Astrocyte (in vitro differentiated cells and primary cell): ENCODE data around the gene MYH10. TPM values are rescaled to one million over a fixed set of nuclear protein-coding genes. Genes with fewer than 3 reads are reported as not detected.
A peak's percentile ranks its signal among the peaks of the same experiment; 100 is the strongest.

Source experiments
- DNase-seq: peaks from one replicate; pipeline ENCODE4 v3.0.0-alpha.2; 2010; ENCODE audit warnings: low read depth
- FAIRE-seq: peaks from 2 replicates; lab custom pipeline; 2011; peaks lifted over from hg19 to GRCh38; lab: Jason Lieb, UNC
- H2AFZ ChIP-seq: 2 replicates; pipeline ENCODE4 v1.6.0; 2012; ENCODE audit warnings: low read depth, low read length, inconsistent platforms
- H3K27ac ChIP-seq: 2 replicates; pipeline ENCODE4 v1.5.1; 2011; ENCODE audit warnings: low read depth, low read length, inconsistent platforms
- H3K27me3 ChIP-seq: 2 replicates; pipeline ENCODE4 v1.6.0; 2011; ENCODE audit warnings: low read length, inconsistent platforms; ENCODE audit not compliant: insufficient read depth
- H3K36me3 ChIP-seq: 2 replicates; pipeline ENCODE4 v1.5.1; 2011; ENCODE audit warnings: low read length, inconsistent platforms; ENCODE audit not compliant: insufficient read depth
- H3K4me1 ChIP-seq: 2 replicates; pipeline ENCODE4 v1.5.1; 2011; ENCODE audit warnings: low read length, inconsistent platforms; ENCODE audit not compliant: insufficient read depth
- H3K4me2 ChIP-seq: 2 replicates; pipeline ENCODE4 v1.6.0; 2012; ENCODE audit warnings: low read length, inconsistent platforms
- H3K4me3 ChIP-seq: 2 replicates; pipeline ENCODE4 v1.5.1; 2011; ENCODE audit warnings: low read depth, mild to moderate bottlenecking, low read length, inconsistent platforms; ENCODE audit not compliant: insufficient read depth
- H3K79me2 ChIP-seq: 2 replicates; pipeline ENCODE4 v1.6.0; 2012; ENCODE audit warnings: mild to moderate bottlenecking, low read length, inconsistent platforms; ENCODE audit not compliant: insufficient read depth
- H3K9ac ChIP-seq: 2 replicates; pipeline ENCODE4 v1.6.0; 2012; ENCODE audit warnings: mild to moderate bottlenecking, low read length, inconsistent platforms
- H3K9me3 ChIP-seq: 2 replicates; pipeline ENCODE4 v1.5.1; 2012; ENCODE audit warnings: low read depth, mild to moderate bottlenecking, low read length, inconsistent platforms; ENCODE audit not compliant: insufficient read depth
- H4K20me1 ChIP-seq: 2 replicates; pipeline ENCODE4 v1.6.0; 2012; ENCODE audit warnings: low read length, inconsistent platforms; ENCODE audit not compliant: insufficient read depth
- H3K27ac Mint-ChIP-seq: one replicate; pipeline ENCODE4 v1.8.0; 2021; ENCODE audit warnings: mild to moderate bottlenecking, mixed read lengths; ENCODE audit not compliant: unreplicated experiment
- H3K27me3 Mint-ChIP-seq: one replicate; pipeline ENCODE4 v1.8.0; 2021; ENCODE audit warnings: low read depth, mixed read lengths; ENCODE audit not compliant: unreplicated experiment
- H3K36me3 Mint-ChIP-seq: one replicate; pipeline ENCODE4 v1.8.0; 2021; ENCODE audit warnings: low read depth, mixed read lengths; ENCODE audit not compliant: unreplicated experiment
- H3K4me1 Mint-ChIP-seq: one replicate; pipeline ENCODE4 v1.8.0; 2021; ENCODE audit warnings: low read depth, mixed read lengths; ENCODE audit not compliant: unreplicated experiment
- H3K4me3 Mint-ChIP-seq: one replicate; pipeline ENCODE4 v1.8.0; 2021; ENCODE audit warnings: mild to moderate bottlenecking, moderate library complexity, mixed read lengths; ENCODE audit not compliant: unreplicated experiment
- H3K9me3 Mint-ChIP-seq: one replicate; pipeline ENCODE4 v1.8.0; 2021; ENCODE audit warnings: mild to moderate bottlenecking, mixed read lengths; ENCODE audit not compliant: unreplicated experiment
- EZH2 ChIP-seq: IDR thresholded peaks from 2 replicates; pipeline ENCODE4 v1.6.1; 2012; ENCODE audit warnings: mild to moderate bottlenecking, low read length, inconsistent platforms; ENCODE audit not compliant: insufficient read depth
- total RNA-seq: library from RNA; stranded (reverse); gene quantifications from 2 replicates; pipeline ENCODE4 v1.2.1, GENCODE V29; 2021
- TF ChIP-seq, protein P1 (sequence below): IDR thresholded peaks from 2 replicates; pipeline ENCODE4 v1.5.1; 2011; ENCODE audit warnings: low read depth, mild to moderate bottlenecking, inconsistent platforms, low read length, moderate library complexity; ENCODE audit not compliant: insufficient read depth

The MYH10 gene
- total RNA-seq, 1 donor from 2014 or later, result 150 TPM

DNA sequence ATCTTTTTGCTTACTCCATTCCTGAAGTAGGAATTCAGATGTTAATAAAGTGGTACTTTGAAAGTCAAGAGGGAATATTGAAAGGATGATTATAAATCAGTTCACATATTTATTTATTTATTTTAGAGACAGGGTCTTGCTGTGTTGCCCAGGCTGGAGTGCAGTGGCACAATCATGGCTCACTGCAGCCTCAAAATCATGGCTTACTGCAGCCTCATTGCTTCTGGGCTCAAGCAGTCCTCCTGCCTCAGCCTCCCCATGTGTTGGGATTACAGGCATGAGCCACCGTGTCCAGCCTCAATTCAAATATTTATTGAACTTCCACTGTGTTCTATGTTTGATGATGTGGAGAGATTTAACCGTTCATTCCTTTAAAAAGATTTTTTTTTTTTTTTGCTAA is 188.2 kb downstream of the MYH10 start:
- peaks cover 26% of the 10 kb centered on the region for H3K4me1 Mint-ChIP-seq
- no peak overlapping the region for H3K4me2 ChIP-seq
- no peaks in the 10 kb centered on the region for H3K4me1 ChIP-seq
- H3K4me3 ChIP-seq, result no peak overlapping the region
- no peak overlapping the region for H3K27ac Mint-ChIP-seq
- no peak overlapping the region for H3K27ac ChIP-seq
- H3K27me3 Mint-ChIP-seq, result no peaks in the 10 kb centered on the region
- no peaks in the 10 kb centered on the region for H3K9me3 Mint-ChIP-seq
- H3K36me3 Mint-ChIP-seq, result peaks cover 5% of the 10 kb centered on the region
- TF ChIP-seq EZH2, result no peak
- TF ChIP-seq, protein P1, sequence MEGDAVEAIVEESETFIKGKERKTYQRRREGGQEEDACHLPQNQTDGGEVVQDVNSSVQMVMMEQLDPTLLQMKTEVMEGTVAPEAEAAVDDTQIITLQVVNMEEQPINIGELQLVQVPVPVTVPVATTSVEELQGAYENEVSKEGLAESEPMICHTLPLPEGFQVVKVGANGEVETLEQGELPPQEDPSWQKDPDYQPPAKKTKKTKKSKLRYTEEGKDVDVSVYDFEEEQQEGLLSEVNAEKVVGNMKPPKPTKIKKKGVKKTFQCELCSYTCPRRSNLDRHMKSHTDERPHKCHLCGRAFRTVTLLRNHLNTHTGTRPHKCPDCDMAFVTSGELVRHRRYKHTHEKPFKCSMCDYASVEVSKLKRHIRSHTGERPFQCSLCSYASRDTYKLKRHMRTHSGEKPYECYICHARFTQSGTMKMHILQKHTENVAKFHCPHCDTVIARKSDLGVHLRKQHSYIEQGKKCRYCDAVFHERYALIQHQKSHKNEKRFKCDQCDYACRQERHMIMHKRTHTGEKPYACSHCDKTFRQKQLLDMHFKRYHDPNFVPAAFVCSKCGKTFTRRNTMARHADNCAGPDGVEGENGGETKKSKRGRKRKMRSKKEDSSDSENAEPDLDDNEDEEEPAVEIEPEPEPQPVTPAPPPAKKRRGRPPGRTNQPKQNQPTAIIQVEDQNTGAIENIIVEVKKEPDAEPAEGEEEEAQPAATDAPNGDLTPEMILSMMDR, result no peak
- H3K9me3 ChIP-seq, result no peaks in the 10 kb centered on the region
- no peak overlapping the region for H2AFZ ChIP-seq
- FAIRE-seq (no peak), DNase-seq (no peak)
- peaks cover 95% of the 10 kb centered on the region for H3K79me2 ChIP-seq
- peaks cover 94% of the 10 kb centered on the region for H4K20me1 ChIP-seq
- H3K4me3 Mint-ChIP-seq, result no peak overlapping the region
- no peak overlapping the region for H3K9ac ChIP-seq
- H3K36me3 ChIP-seq, result peaks cover 26% of the 10 kb centered on the region
- no peaks in the 10 kb centered on the region for H3K27me3 ChIP-seq

DNA sequence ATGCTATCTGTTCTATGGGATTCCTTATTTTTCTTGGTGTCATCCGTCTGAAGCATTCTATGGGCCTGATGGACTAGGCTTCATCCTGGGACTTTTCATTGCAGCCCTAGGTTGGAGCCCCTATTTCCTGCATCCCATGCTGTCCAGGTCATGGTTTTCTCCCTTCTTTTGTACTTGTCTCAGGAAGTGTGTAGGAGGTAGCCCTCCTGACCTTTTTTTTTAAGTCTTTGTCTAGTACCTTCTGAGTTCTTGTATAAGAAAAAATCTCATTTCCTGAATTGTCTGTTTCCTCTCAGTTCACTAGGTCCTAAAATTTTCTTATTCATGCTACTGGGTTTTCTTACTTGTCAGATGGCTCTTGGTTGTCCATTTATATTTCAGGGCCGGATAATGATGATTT is 188.8 kb downstream of the MYH10 start:
- Histone ChIP-seq H3K4me2 (peak overlapping the region; percentile 26), H3K4me3 (no peak overlapping the region), H3K79me2 (peaks cover 99% of the 10 kb centered on the region), H3K27ac (no peak overlapping the region), H4K20me1 (peaks cover 95% of the 10 kb centered on the region), H3K9me3 (no peaks in the 10 kb centered on the region), H3K36me3 (peaks cover 21% of the 10 kb centered on the region), H3K4me1 (no peaks in the 10 kb centered on the region), H3K9ac (no peak overlapping the region), H3K27me3 (no peaks in the 10 kb centered on the region), H2AFZ (no peak overlapping the region)
- DNase-seq (no peak), FAIRE-seq (no peak)
- H3K4me3 Mint-ChIP-seq, result no peak overlapping the region
- TF ChIP-seq, protein P1, result no peak
- TF ChIP-seq EZH2, result no peak
- peaks cover 3% of the 10 kb centered on the region for H3K36me3 Mint-ChIP-seq
- no peak overlapping the region for H3K27ac Mint-ChIP-seq
- H3K4me1 Mint-ChIP-seq, result peaks cover 26% of the 10 kb centered on the region
- H3K9me3 Mint-ChIP-seq, result no peaks in the 10 kb centered on the region
- H3K27me3 Mint-ChIP-seq, result no peaks in the 10 kb centered on the region

DNA sequence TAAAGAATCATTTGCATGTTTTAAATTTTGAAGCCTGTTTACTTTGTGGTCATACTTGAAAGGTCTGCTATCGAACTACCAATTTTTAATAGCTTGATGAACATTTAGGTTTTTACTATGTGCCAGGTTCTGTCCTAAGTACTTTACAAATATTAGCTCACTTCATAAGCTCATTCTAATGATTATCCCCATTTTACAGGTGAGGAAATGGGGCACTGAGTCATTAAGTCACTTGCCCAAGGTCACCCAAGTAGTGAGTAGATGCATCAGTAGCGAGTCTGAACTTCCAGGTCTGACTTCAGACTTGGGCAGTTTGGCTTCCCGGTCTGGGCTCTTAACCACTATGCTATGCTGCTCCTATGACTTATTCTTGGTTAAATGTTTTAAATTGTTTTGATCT is 190.8 kb downstream of the MYH10 start:
- no peak overlapping the region for H2AFZ ChIP-seq
- no peak overlapping the region for H3K9ac ChIP-seq
- H3K4me3 Mint-ChIP-seq, result peak overlapping the region; percentile 50
- H3K27me3 ChIP-seq, result no peaks in the 10 kb centered on the region
- H3K4me3 ChIP-seq, result no peak overlapping the region
- peaks cover 3% of the 10 kb centered on the region for H3K36me3 Mint-ChIP-seq
- TF ChIP-seq, protein P1, result no peak
- no peak for TF ChIP-seq EZH2
- H3K9me3 Mint-ChIP-seq, result no peaks in the 10 kb centered on the region
- H3K27ac ChIP-seq, result no peak overlapping the region
- no peaks in the 10 kb centered on the region for H3K4me1 ChIP-seq
- peaks cover 17% of the 10 kb centered on the region for H3K36me3 ChIP-seq
- H3K79me2 ChIP-seq, result peaks cover 89% of the 10 kb centered on the region
- FAIRE-seq (no peak), DNase-seq (no peak)
- peaks cover 82% of the 10 kb centered on the region for H4K20me1 ChIP-seq
- H3K4me1 Mint-ChIP-seq, result peaks cover 26% of the 10 kb centered on the region
- no peak overlapping the region for H3K27ac Mint-ChIP-seq
- H3K9me3 ChIP-seq, result no peaks in the 10 kb centered on the region
- no peaks in the 10 kb centered on the region for H3K27me3 Mint-ChIP-seq
- no peak overlapping the region for H3K4me2 ChIP-seq
